AG08395 (cell line): ENCODE measurements around the gene SLC26A8.
"Not testable (repeated sequence)": the region's sequence is repeated elsewhere in the genome, so short reads cannot be mapped to it uniquely, and the experiment has no call there.

Experiments
- DNase-seq: peaks from one replicate; pipeline ENCODE4 v3.0.0; 2012; ENCODE audit warnings: mixed read lengths, low spot score

SLC26A8 gene

DNA sequence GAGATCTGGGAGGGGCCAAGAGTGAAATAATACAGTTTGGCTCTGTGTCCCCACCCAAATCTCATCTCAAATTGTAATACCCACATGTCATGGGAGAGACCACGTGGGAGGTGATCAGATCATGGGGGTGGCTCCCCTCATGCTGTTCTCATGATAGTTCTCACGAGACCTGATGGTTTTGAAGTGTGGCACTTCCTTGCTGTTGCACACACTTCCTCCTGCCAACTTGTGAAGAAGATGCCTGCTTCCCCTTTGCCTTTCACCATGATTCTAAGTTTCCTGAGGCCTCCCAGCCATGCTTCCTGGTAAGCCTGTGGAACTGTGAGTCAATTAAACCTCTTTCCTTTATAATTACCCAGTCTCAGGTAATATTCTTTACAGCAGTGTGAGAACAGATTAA lies 114.9 kb downstream of the SLC26A8 start:
- not testable (repeated sequence) for DNase-seq

DNA sequence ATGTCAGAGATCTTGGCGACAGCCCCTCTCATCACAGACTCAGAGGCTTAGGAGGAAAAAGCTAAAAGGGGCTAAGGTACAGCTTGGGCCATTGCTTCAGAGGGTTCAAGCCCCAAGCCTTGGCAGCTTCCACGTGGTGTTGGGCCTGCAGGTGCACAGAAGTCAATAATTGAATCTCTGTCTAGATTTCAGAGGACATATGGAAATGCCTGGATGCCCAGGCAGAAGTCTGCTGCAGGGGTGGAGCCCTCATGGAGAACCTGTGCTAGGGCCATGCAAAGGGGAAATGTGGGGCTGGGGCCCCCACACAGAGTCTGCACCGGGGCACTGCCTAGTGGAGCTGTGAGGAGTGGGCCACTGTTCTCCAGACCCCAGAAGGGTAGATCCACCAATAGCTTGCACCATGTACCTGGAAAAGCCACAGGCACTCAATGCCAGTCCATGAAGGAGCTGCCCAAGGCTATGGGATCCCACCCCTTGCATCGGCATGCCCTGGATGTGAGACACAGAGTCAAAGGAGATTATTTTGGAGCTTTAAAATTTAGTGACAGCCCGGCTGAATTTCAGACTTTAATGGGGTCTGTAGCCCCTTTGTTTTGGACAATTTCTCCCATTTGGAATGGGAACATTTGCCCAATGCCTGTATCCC lies 115.6 kb downstream of the SLC26A8 start:
- DNase-seq = not testable (repeated sequence)

DNA sequence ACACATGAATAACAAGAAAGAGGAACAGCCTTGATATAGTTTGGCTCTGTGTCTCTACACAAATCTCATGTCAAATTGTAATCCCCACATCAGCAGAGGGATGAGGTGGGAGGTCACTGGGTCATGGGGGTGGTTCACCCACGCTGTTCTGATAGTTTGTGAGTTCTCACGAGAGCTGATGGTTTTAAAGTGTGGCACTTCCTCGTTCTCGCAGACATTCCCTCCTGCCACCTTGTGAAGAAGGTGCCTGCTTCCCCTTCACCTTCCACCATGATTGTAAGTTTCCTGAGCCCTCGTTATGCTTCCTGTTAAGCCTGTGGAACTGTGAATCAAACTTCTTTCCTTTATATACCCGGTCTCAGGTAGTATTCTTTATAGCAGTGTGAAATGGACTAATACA lies 116.7 kb downstream of the SLC26A8 start:
- DNase-seq = no peak

DNA sequence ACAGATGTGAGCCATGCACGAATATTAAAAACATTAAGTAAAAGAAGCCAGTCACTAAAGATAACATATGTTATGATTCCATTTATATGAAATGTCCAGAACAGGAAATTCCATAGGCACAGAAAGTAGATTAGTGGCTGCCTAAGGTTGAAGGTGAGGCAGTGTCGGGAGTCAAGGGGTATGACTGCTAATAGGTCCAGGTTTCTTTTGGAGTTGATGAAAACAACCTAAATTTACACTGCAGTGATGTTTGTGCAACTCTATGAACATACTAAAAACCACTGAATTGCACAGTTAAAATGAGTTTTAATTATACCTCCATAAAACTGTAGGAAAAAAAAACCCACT lies 118.0 kb downstream of the SLC26A8 start:
- DNase-seq = no peak

DNA sequence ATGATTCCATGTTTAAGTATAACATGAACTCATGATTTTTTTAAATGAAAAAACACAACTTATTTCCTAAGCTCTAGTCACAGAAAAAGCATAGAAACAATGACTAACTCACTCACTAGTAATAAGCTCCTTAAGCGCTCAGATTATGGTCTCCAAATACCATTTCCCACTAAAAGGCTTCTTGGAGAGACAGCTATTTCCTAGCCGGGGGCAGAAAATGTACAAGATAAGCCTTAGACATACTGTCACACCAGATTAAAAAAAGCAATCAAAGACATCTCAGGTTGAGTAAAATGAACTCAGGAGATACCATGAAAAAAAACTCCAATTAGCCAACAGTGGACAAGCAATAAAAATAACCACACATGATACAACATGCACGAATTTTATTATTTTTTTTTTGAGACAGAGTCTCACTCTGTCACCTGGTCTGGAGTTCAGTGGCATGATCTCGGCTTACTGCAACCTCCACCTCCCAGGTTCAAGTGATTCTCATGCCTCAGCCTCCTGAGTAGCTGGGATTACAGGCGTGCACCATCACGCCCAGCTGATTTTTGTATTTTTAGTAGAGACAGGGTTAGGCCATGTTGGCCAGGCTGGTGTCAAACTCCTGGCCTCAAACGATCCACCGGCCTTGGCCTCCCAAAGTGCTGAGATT lies 118.5 kb downstream of the SLC26A8 start:
- DNase-seq = no peak

DNA sequence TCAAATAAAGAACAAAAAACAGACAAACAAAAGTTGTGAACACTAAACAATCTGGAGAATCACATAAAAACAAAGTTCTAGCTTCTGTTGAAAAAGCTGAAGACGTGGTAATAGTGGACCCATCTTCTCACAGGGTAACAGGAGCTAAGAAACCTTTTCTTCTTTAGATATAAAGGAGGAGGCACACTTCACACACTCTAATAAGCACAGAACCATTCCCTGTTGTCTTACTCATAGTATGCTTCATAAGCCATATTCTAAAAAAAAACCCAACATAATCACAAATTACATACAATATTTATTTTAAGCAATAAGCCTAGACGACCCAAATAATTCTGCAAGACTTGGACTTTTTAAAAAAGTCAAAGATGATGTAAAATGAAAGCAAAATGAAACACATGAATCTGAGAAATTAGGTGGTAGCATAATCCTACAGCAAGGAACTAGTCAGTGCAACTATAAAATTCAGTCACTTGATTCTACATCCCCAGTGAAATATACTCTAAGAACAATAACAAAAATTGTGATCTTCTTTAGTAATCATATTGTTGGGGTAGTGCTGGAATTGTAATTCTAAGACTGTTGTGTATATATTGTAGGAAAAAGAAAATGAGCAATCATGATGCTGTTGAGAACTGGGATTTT lies 119.2 kb downstream of the SLC26A8 start:
- DNase-seq = no peak

DNA sequence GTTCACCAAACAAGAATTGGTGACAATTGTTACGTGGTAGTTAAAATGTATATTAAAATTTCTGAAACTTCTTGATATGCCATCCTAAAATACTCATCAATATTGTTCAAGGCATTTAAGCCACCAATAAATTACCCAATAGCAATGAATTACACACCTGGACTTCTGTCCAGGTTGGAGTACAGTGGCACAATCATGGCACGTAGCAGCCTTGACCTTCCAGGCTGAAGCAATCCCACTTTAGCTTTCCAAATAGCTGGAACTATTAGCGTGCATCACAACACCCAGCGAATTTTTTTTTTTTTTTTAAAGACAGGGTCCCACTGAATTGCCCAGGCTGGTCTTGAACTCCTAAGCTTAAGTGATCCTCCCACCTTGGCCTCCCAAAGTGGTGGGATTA lies 120.8 kb downstream of the SLC26A8 start:
- no peak for DNase-seq

DNA sequence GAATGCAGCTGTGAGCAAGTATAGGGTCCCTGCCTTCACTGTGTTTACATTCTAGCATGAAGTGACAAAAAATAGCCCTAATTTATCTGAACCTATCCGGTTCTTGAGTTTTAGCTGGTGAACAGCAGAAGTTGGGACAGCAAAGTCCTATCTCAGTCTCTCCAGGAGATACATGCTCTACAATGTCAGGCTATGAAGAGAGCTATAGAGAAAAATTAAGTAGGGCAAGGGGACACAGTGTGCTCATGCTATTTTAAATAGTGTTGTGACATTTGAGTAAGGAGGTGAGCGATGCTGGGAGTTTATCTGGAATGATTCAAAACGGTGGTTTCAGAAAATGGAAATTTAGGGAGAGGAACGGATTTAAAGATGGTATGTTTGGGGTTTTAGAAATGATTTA lies 124.0 kb downstream of the SLC26A8 start:
- no peak for DNase-seq

DNA sequence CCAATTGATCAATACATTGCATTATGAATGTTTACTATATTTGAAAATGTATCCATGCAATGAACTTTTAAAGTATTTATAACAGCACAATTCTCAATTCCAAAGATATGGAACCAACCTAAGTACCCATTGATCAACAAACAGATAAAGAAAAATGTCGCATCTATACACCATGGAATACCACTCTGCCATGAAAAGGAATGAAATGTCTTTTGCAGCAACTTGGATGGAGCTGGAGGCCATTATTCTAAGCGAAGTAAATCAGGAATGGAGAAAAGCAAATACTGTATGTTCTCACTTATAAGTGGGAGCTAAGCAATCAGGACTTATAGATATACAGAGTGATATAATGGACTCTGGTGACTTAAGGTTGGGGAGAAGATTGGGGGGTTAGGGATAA lies 126.4 kb downstream of the SLC26A8 start:
- no peak for DNase-seq

DNA sequence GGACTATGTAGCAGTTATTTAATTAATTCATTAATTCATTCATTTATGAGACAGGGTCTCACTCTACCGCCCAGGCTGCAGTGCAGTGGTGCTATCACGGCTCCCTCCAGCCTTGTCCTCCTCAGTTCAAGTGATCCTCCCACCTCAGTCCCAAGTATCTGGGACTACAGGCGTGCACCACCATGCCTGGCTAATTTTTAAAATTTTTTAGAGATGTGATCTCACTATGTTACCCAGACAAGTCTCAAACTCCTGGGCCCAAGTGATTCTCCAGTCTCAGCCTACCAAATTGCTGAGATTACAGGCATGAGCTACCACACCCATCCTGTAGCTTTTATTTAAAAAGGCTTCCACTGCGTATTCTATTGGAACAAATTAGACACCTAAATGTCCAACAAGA lies 127.0 kb downstream of the SLC26A8 start:
- no peak for DNase-seq

DNA sequence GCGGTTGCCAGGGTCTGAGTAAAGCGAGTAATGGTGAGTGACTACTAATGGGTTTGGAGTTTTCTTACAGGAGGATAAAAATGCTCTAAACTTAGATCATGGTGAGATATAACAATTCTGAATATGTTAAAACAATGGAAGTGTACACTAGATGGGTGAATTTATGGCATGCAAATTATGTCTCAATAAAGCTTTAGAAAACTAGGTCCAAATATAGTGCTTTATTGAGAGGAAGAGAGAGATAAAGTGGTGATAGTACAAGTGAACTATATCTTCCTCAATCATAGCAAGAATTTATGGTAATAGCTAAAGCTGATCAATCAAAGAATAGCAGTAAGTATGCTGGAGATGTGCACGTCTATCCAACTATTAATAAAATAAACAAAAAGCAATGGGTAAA lies 127.4 kb downstream of the SLC26A8 start:
- DNase-seq = no peak

DNA sequence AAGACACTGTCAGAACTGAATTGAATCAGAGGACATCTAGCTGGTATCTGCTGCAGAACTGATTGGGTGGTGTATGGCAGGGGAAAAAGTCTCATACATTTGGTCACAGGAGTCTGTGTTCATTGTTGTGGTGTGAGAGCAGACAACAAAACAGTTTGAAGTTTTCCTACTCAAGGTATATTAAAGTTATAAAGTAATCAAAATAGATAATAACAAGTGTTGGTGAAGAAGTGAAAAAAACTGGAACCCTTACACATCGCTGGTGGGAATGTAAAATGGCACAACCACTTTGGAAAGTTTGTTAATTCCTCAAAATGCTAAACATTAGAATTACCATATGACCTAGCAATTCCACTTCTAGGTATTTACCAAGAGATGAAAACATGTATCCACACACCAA lies 128.2 kb downstream of the SLC26A8 start:
- no peak for DNase-seq

DNA sequence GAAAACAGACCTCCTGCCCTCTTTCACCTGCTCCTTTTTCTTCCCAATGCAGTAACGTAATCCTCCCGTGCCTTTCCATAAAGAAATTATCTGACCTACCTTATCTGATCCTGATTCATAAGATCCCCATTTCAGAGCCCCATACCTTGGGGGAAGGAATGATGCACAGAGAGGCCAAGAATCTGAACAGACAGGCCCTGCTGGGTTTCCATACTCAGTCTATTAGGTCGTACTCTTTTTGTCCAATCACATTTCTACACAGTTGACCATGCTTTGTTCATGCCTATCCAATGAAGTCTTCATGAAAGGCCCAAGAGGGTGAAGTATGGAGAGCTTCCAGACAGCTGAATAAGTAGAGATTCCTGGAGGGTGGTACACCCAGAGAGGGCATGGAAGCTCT lies 128.9 kb downstream of the SLC26A8 start:
- no peak for DNase-seq

DNA sequence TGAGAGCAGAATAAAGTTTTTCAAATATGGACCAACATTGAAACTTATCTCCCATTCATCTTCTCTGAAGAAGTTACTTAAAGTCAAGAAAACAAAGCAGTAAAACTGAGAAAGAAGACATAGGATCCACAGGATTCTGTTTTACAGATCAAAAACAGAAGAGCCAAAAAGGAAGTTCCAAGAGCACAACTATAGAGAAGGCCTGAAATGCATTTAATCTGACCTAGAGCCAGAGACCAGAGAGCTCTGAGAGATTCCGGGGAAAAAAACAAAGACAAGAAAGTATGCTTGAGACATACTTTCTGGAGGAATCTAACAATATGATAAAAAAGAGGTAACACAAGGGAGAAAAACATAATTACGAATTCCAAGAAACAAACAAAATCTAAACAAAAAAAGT lies 129.7 kb downstream of the SLC26A8 start:
- no peak for DNase-seq
